HepG2 (cell line): ENCODE measurements around the gene CDCP2. TPM values are rescaled to one million over a fixed set of nuclear protein-coding genes. Genes with fewer than 3 reads are reported as not detected.

Source experiments
- ATAC-seq: fragments of 200-7000 bp; cut with Tn5 transposase; 3 replicates; pipeline ENCODE4 v1.9.1; 2020; ENCODE audit warnings: mild to moderate bottlenecking, moderate library complexity
- BruUV-seq: library from RNA; stranded (reverse); fragments of 400-500 nt; replicated peaks from 2 replicates; lab custom pipeline; 2021; lab: Mats Ljungman, UMichigan
- CTCF ChIA-PET: fragments of 300-600 bp; formaldehyde crosslinking; extraction: SDS; loops from one replicate; lab custom pipeline; 2021; ENCODE audit warnings: low total read pairs, inconsistent platforms, low intra/inter-chr PET ratio; lab: Yijun Ruan, JAX
- POLR2A ChIA-PET: fragments of 350-600 bp; sonication (Branson Sonifier 250); formaldehyde crosslinking; loops from one replicate; lab custom pipeline; 2020; ENCODE audit warnings: antibody characterized with exemption, inconsistent platforms; lab: Yijun Ruan, JAX
- DNase-seq: peaks from one replicate; pipeline ENCODE4 v3.0.0-alpha.2; 2015; ENCODE audit warnings: low spot score
- FAIRE-seq: peaks from 3 replicates; lab custom pipeline; 2011; peaks lifted over from hg19 to GRCh38; lab: Jason Lieb, UNC
- H2AFZ ChIP-seq: one replicate; pipeline ENCODE4 v1.6.1; 2011; ENCODE audit warnings: low read length, inconsistent platforms
- H3K27ac ChIP-seq: fragments of 300-600 bp; 3 replicates; pipeline ENCODE4 v1.8.0; 2011; ENCODE audit warnings: mixed run types, mild to moderate bottlenecking, mixed read lengths, low read length, inconsistent platforms; ENCODE audit not compliant: insufficient read depth; ENCODE audit errors: extremely low read length
- H3K27me3 ChIP-seq, 2 experiments: fragments of 200-600 bp in 1 of 2; 2 replicates in 1 of 2; 3 replicates in 1 of 2; pipeline versions ENCODE4 v1.6.0 to v1.8.0; 2011; ENCODE audit warnings: low read length in 2 of 2, mild to moderate bottlenecking in 2 of 2, moderate library complexity in 2 of 2, inconsistent platforms in 1 of 2; ENCODE audit not compliant: insufficient read depth in 2 of 2, control insufficient read depth in 1 of 2
- H3K36me3 ChIP-seq, 2 experiments: fragments of 200-600 bp in 1 of 2; replicated peaks in 1 of 2; 2 replicates in 1 of 2; 3 replicates in 1 of 2; pipeline versions ENCODE4 v1.5.1 to v1.8.0; 2011; ENCODE audit warnings: low read length in 2 of 2, inconsistent platforms in 1 of 2; ENCODE audit not compliant: insufficient read depth in 2 of 2, control insufficient read depth in 1 of 2
- H3K4me1 ChIP-seq: 2 replicates; pipeline ENCODE4 v1.5.1; 2012; ENCODE audit warnings: low read length, inconsistent platforms; ENCODE audit not compliant: insufficient read depth
- H3K4me2 ChIP-seq: 2 replicates; pipeline ENCODE4 v1.6.0; 2011; ENCODE audit warnings: low read depth, low read length, inconsistent platforms
- H3K4me3 ChIP-seq, 3 experiments: fragments of 200-600 bp in 1 of 3; sonication (generic), shearing (Covaris generic) in 1 of 3; replicated peaks in 1 of 3; 2 replicates each; pipeline ENCODE4 v1.5.1; 2011 to 2016; ENCODE audit warnings: low read length in 3 of 3, inconsistent platforms in 2 of 3, low read depth in 2 of 3, mild to moderate bottlenecking in 2 of 3, control low read depth in 1 of 3, mixed read lengths in 1 of 3; ENCODE audit not compliant: insufficient read depth in 1 of 3
- H3K79me2 ChIP-seq: one replicate; pipeline ENCODE4 v1.6.1; 2011; ENCODE audit warnings: low read length, inconsistent platforms; ENCODE audit not compliant: insufficient read depth
- H3K9ac ChIP-seq: 2 replicates; pipeline ENCODE4 v1.6.0; 2011; ENCODE audit warnings: mild to moderate bottlenecking, low read depth, low read length, inconsistent platforms; ENCODE audit not compliant: insufficient read depth
- H3K9me3 ChIP-seq: 2 replicates; pipeline ENCODE4 v1.5.1; 2012; ENCODE audit warnings: mild to moderate bottlenecking, low read length
- H4K20me1 ChIP-seq: 2 replicates; pipeline ENCODE4 v1.6.0; 2011; ENCODE audit warnings: inconsistent platforms, mild to moderate bottlenecking, low read length, moderate library complexity; ENCODE audit not compliant: insufficient read depth
- FOXA3 ChIP-seq: IDR thresholded peaks from 2 replicates; pipeline ENCODE4 v1.6.1; 2016; ENCODE audit warnings: missing genetic modification reagents, missing compliant biosample characterization
- WGBS: methylation state at CpG from one replicate; pipeline ENCODE4 v1.1.6; 2017; ENCODE audit warnings: low lambda C conversion rate; 5-methylcytosine and 5-hydroxymethylcytosine counted together
- in situ Hi-C: cut with HindIII; loops from 2 replicates; pipeline ENCODE4 v1.10.0; 2017; ENCODE audit warnings: low pct_unique_long_range_greater_than_20kb; ENCODE audit not compliant: extremely low pct_ligation_motif_present
- intact Hi-C: fragments of 100-400 bp; cut with micrococcal nuclease; formaldehyde crosslinking; loops from one replicate; pipeline ENCODE4 v1.10.0; 2022; ENCODE audit not compliant: unreplicated experiment
- polyA plus RNA-seq, 8 experiments: library from polyadenylated mRNA; depleted of rRNA in 3 of 8; stranded (reverse) in 7 of 8; unstranded in 1 of 8; fragments of >200 nt; fragmentation: Illumina TruSeq in 4 of 8; extraction: Trizol in 4 of 8; gene quantifications; 2 replicates each; pipeline versions ENCODE4 v1.2.1 to v1.2.3, GENCODE V29; 2011 to 2016; ENCODE audit warnings: low read depth in 4 of 8, missing spikeins in 1 of 8, mixed read lengths in 1 of 8; ENCODE audit not compliant: insufficient read depth in 1 of 8
- total RNA-seq, 5 experiments: library from RNA; depleted of rRNA; stranded (reverse); fragments of >200 nt; fragmentation: Illumina TruSeq; extraction: Trizol; gene quantifications; 2 replicates each; pipeline ENCODE4 v1.2.3, GENCODE V29; 2016; ENCODE audit warnings: low read depth in 1 of 5
- TF ChIP-seq, protein P1 (sequence below): sonication (generic); formaldehyde crosslinking; IDR thresholded peaks from 2 replicates; pipeline ENCODE4 v1.5.1; 2020; ENCODE audit warnings: mild to moderate bottlenecking, missing genetic modification reagents, moderate library complexity

CDCP2 gene
- total and polyA plus RNA-seq, 2 of the 13 experiments (the other 11 are each of a cell fraction or from before 2014, with no cell fraction given) = not detected

DNA sequence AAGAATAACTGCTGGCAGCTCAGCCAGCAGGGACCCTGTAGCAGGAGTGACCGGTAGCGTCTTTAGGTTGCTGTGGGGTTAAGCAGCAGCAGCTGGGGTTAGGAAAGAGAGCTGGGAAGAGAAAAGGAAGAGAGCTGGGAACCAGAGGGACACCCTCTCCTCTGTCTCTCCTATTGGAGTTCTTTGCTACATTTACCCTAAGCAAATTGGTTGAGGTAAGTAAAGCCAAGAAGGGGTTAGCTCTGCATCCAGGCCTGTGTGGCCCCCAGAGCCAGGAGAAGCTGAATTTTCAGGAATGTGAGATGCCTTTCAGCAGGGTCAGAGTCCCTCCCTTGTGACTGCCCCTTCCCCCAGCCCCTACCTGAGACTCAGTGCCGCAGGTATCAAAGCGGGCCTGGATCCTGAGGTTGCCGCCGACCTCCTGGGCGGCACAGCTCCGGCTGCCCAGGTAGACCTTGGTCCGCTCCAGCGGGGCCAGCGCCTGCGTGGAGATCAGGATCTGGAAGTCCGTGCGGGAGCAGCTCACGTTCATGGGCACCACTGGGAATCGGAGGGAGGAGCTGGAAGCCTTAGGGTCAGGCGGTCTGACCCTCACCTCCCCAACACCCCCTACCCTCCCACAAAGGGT, 16.4 kb downstream of the CDCP2 start:
- no TSS peak for BruUV-seq
- WGBS = 54% methylated on average over 3 of the region's 17 CpGs
- Histone ChIP-seq H2AFZ (peak overlapping the region; percentile 7), H4K20me1 (no peaks in the 10 kb centered on the region), H3K27me3 (peaks cover 0 to 11% of the 10 kb centered on the region in 2 experiments; a peak in 2 of 5 replicates), H3K4me2 (peak overlapping the region; percentile 57), H3K9ac (no peak overlapping the region), H3K4me1 (peaks cover 27% of the 10 kb centered on the region), H3K4me3 (peak overlapping the region in 1 of 3 experiments; percentile 45; a peak in 1 of 6 replicates), H3K36me3 (no peaks in the 10 kb centered on the region), H3K9me3 (no peaks in the 10 kb centered on the region), H3K79me2 (no peaks in the 10 kb centered on the region), H3K27ac (no peak overlapping the region)
- intact Hi-C loops (no loop called here), in situ Hi-C loops (no loop called here)
- no peak for DNase-seq
- peak; percentile 51 for ATAC-seq
- POLR2A ChIA-PET = interaction anchor here (0.6 to 1.5 kb wide), 2 partner anchors 15 to 679 kb away, joined by 3 to 5 read pairs; no protein-coding TSS in a partner anchor
- CTCF ChIA-PET = no interaction called here
- TF ChIP-seq, protein P1, sequence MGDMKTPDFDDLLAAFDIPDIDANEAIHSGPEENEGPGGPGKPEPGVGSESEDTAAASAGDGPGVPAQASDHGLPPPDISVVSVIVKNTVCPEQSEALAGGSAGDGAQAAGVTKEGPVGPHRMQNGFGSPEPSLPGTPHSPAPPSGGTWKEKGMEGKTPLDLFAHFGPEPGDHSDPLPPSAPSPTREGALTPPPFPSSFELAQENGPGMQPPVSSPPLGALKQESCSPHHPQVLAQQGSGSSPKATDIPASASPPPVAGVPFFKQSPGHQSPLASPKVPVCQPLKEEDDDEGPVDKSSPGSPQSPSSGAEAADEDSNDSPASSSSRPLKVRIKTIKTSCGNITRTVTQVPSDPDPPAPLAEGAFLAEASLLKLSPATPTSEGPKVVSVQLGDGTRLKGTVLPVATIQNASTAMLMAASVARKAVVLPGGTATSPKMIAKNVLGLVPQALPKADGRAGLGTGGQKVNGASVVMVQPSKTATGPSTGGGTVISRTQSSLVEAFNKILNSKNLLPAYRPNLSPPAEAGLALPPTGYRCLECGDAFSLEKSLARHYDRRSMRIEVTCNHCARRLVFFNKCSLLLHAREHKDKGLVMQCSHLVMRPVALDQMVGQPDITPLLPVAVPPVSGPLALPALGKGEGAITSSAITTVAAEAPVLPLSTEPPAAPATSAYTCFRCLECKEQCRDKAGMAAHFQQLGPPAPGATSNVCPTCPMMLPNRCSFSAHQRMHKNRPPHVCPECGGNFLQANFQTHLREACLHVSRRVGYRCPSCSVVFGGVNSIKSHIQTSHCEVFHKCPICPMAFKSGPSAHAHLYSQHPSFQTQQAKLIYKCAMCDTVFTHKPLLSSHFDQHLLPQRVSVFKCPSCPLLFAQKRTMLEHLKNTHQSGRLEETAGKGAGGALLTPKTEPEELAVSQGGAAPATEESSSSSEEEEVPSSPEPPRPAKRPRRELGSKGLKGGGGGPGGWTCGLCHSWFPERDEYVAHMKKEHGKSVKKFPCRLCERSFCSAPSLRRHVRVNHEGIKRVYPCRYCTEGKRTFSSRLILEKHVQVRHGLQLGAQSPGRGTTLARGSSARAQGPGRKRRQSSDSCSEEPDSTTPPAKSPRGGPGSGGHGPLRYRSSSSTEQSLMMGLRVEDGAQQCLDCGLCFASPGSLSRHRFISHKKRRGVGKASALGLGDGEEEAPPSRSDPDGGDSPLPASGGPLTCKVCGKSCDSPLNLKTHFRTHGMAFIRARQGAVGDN = peak; percentile 25; the same call in 1 of the 2 replicates
- TF ChIP-seq FOXA3 = no peak
- no peak for FAIRE-seq
